GM12874 (cell line): Measurements from ENCODE around the gene EFCC1.

Experiments used
- TF ChIP-seq, protein P1 (sequence below): IDR thresholded peaks from 2 replicates; pipeline ENCODE4 v1.5.1; 2011; ENCODE audit warnings: low read depth, mild to moderate bottlenecking, control low read depth, low read length, moderate library complexity; ENCODE audit not compliant: insufficient read depth

The EFCC1 gene

GRCh38 chr3:129023909-129024308 lies 22.8 kb downstream of the EFCC1 start:
- TF ChIP-seq, protein P1, sequence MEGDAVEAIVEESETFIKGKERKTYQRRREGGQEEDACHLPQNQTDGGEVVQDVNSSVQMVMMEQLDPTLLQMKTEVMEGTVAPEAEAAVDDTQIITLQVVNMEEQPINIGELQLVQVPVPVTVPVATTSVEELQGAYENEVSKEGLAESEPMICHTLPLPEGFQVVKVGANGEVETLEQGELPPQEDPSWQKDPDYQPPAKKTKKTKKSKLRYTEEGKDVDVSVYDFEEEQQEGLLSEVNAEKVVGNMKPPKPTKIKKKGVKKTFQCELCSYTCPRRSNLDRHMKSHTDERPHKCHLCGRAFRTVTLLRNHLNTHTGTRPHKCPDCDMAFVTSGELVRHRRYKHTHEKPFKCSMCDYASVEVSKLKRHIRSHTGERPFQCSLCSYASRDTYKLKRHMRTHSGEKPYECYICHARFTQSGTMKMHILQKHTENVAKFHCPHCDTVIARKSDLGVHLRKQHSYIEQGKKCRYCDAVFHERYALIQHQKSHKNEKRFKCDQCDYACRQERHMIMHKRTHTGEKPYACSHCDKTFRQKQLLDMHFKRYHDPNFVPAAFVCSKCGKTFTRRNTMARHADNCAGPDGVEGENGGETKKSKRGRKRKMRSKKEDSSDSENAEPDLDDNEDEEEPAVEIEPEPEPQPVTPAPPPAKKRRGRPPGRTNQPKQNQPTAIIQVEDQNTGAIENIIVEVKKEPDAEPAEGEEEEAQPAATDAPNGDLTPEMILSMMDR, result no peak

GRCh38 chr3:129025108-129025507 lies 24.0 kb downstream of the EFCC1 start:
- TF ChIP-seq, protein P1, result no peak

- TF ChIP-seq, protein P1, result no peak
Measured at GRCh38 chr3:129025691-129026435, 24.8 kb downstream of the EFCC1 start.

GRCh38 chr3:129026728-129027543 lies 25.8 kb downstream of the EFCC1 start:
- TF ChIP-seq, protein P1, result peak; percentile 75

DNA sequence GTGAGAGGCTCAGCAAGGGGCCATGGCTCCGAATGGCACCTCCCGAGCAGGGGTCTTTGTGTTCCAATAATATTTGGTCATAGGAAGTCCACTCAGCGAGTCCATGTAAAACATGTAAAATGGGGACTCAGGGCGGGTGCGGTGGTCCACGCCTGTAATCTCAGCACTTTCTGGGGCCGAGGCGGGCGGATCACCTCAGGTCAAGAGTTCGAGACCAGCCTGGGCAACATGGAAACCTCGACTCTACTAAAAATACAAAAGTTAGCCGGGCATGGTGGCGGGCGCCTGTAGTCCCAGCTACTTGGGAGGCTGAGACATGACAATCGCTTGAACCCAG lies 26.4 kb downstream of the EFCC1 start:
- TF ChIP-seq, protein P1, result no peak

DNA sequence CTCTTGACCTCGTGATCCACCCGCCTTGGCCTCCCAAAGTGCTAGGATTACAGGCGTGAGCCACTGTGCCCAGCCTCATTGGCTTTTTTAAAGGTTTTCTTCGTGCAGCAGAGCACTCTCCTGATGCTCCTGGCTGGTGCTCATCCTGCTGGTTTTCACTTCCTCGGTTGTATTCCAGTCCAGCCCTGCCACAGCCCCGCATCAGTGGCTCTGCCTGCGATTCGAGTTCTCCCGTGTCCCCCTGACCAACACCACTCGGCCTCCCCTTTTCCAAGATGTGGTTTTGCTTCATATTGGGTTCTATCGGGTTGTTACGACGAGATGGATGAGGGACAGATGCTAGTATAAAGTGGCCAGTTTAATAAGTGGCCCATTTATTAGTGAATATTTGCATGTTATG lies 27.8 kb downstream of the EFCC1 start:
- TF ChIP-seq, protein P1, result no peak

DNA sequence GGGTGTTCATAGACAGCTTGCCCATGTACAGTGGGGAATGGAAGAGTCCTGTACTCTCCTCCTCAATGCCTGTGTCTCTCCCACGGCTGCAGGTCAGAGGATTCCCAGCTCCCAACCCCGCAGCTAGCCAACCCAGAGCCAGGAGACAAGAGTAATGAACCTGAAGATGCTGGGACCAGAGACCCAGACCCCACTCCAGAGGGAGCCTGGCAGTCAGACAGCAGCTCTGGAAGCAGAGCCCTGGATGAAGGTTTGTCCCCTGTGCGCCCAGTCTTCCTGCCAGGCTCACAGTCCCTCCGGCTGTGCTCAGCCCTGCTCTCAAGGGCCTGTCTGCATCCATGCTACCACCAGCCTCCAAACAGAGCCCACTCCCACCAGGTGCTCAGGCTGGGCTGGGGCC lies 29.5 kb downstream of the EFCC1 start:
- TF ChIP-seq, protein P1, result no peak
